GM18868 (cell line): ENCODE results near the gene PSTK.
A peak's percentile ranks its signal among the peaks of the same experiment; 100 is the strongest.

Source experiments
- ATAC-seq: cut with Tn5 transposase; IDR thresholded peaks from one replicate; pipeline ENCODE4 v1.9.1; 2021; ENCODE audit warnings: mild to moderate bottlenecking, moderate library complexity; ENCODE audit not compliant: unreplicated experiment

Gene PSTK

DNA sequence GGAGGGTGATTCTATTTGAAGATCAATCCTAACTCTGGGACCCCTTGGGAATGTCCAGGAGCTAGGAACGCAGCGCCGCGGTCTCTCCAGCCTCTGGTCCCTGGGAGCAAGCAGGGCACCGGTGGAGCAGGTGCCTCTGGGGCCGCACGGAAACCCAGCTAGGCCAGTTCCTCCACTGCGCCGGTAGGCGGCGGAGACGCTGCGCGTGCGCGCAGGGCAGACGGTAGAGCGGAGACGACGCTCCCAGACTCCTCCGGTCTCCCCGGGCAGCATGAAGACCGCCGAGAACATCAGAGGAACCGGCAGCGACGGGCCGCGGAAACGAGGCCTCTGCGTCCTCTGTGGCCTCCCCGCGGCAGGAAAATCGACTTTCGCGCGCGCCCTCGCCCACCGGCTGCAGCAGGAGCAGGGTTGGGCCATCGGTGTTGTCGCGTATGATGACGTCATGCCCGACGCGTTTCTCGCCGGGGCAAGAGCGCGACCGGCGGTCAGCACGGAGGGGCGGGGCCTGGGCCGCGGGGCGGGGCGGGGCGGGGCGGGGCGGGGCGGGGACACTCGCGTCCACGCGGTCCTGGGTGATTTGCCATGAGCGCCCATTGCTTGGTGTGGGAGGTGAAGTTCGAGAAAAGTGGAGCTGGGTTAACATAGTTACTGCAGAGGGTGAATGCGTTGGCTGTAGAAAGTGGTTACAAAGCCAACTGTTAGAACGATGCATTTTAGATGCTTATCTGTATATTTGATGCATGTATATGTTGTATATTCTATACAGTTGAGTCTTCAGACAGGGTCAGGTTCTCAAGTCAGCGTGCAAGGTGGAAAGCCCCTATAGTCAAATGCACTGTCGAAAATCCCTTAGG, at the start of gene PSTK:
PSTK (plus strand) TSS at position 193 of the 857 bp plus-strand sequence; CDS start at position 272, 79 bp downstream.
- ATAC-seq: peak; percentile 94

DNA sequence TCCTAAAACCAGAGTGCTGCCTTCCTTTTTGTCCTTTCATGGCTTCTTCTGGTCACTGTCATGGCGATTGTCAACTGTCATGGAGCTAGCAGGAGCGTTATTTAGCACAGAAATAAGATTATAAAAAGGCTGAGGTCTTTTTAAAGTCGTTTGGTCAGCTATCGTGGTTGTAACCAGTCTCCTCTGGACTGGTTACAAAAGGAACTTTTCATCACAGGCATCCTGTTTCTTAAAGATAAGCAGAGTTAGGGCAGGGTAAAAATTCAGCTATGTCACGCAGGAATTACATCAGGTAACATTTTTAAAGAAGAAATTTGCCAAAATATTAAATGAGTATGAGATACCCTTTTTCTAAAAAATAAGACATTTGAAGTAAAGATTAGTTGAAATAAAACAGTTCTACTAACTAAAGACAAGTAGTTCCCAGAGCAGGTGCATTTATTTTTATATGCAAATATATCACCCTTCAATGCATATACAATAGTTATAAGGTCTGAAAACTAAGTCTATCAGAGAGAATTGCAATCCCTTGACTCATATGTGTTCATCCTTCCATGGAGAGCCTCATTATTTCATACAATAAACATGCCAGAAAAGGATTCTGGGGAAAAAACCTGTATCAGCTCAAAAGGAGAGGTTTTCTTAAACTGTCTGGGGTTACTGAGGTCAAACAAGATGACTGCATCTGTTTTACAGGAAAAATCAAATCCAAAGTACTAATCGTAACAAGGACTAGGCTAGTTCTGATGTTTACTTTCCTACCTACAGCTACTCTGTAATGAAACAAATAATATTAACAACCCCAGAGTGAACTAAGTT, 48.9 kb upstream of the PSTK start:
- no peak for ATAC-seq

GRCh38 chr10:122939133-122939855, 40.9 kb upstream of the PSTK start:
- no peak for ATAC-seq

GRCh38 chr10:122939856-122940543, 40.2 kb upstream of the PSTK start:
- ATAC-seq: no peak

- ATAC-seq: no peak
Measured at GRCh38 chr10:122949296-122949695, 30.9 kb upstream of the PSTK start.

- ATAC-seq: peak; percentile 98
Measured at GRCh38 chr10:122953902-122954730, 26.1 kb upstream of the PSTK start, which contains the start of gene C10orf88. TSS of gene C10orf88 (minus strand) at chr10:122954227. CDS start at chr10:122954178, 49 bp downstream.

- no peak for ATAC-seq
Measured at GRCh38 chr10:122954731-122955050, 25.5 kb upstream of the PSTK start.

DNA sequence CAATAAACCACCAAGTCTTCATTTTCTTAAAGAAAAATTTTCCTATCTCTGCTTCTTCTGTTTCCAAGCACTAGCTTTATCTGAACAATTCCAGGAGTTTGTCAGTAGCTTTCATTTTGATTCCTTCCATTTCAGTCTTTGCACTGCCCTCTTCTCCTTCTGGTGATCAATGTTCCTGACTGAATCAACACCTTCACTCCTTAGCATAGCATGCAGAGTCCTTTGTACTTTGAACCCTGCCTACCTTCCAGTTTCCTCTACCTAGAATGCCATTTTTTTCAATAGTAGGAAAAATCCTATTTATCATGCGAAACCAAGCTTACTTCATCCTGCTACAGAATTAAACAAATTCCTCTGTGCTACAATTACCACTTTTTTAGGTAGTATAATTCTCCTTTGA, 24.3 kb upstream of the PSTK start:
- no peak for ATAC-seq

- no peak for ATAC-seq
Measured at GRCh38 chr10:122957474-122957873, 22.7 kb upstream of the PSTK start.

DNA sequence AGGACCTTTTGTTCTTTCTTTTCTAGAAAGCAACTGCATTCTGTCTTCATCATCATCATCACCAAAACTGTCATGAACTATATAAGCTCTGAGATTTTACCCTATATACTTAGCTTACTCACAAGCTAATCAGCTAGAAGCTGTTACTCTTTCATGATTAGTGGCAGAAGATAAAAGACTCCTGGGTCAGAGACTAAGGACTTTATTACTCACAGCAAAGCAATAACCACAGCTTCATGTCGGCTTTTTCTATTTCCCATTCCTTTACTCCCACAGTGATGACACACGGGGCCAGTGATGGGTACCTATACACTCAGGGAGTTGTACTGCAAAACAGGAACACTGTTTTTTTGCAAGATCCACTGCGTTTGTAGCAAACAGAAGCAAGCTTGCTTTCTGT, 17.8 kb upstream of the PSTK start:
- no peak for ATAC-seq

GRCh38 chr10:122966879-122967278, 13.3 kb upstream of the PSTK start:
- no peak for ATAC-seq

DNA sequence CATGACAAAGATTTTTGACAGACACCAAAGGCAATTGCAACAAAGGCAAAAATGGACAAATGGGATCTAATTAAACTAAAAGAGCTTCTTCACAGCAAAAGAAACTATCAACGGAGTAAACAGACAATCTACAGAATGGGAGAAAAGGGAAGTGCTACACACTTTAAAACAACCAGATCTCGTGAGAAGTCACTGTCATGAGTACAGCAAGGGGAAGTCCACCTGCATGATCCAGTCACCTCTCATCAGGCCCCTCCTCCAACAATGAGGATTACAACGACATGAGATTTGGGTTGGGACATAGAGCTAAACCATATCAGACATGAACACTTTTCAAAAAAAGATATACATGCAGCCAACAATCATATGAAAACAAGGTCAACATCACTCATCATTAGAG, 11.5 kb upstream of the PSTK start:
- ATAC-seq: no peak

- ATAC-seq: no peak
Measured at GRCh38 chr10:122974023-122974422, 6.2 kb upstream of the PSTK start.

DNA sequence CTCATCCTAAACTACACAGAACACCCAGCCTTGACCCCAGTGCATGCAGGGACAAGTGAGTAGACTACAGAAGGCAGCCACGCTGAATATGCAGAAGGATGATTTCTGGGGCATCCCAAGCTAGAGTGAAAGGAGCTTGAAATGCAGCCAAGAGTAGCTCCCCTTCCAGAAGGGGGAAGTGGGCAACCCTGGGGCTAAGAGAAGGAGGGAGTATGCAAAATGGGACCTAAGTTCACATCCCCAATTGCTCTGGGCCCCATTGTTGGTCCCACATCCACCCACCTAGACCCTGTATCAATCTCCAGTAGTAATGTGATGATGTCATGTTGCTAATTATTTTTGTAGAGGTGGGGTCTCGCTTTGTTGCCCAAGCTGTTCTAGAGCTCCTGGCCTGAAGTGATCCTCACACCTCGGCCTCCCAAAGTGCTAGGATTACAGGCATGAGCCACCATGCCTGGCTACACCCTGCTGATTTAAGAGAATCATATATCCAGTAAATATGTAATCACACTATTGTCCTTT, 5.6 kb upstream of the PSTK start:
- ATAC-seq: no peak

DNA sequence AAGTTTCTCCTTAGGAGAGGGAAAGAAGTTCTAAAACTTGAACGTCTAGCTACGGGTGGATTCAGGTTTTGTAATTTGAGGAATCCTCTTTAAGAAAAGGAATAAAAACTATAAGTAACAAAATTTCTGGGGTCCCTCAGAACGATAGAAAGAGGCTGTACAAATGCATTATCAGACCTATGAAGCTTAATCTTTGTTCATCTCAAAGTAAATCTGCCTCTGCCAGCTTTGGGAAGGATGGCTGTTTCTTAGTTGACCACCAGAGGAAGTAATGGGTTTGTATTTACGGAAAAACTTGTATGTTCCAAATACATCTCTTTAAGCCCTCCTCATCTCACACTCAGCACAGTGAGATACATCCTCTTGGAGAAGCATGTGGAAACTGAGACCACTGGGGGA, 864 bp downstream of the PSTK start:
- no peak for ATAC-seq

- no peak for ATAC-seq
Measured at GRCh38 chr10:122983898-122984297, 3.7 kb downstream of the PSTK start.

DNA sequence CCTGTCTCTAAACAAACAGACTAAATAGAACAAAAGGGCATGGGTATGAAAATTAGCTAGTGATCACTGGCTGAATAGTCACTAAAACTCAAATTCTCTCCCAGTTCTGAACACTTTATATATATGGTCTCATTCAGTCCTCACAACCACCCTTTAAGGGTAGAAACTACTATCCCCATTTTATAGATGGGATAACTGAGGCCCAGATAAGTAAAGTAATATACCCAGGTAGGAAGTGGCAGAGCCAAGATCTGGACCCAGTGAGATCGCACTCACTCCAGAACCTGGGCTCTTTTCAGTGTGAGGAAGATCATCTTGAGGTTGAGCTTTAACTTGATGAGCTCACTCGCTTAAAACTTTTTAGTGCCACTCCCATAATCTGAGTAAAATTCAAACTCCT, 4.5 kb downstream of the PSTK start:
- no peak for ATAC-seq

GRCh38 chr10:122986335-122986734, 6.1 kb downstream of the PSTK start:
- no peak for ATAC-seq

GRCh38 chr10:122988501-122988900, 8.3 kb downstream of the PSTK start:
- ATAC-seq: no peak

GRCh38 chr10:122990278-122990677, 10.1 kb downstream of the PSTK start:
- no peak for ATAC-seq
